ENCODE data around the gene PAX8.
A peak's percentile ranks its signal among the peaks of the same experiment; 100 is the strongest.

The PAX8 gene

DNA sequence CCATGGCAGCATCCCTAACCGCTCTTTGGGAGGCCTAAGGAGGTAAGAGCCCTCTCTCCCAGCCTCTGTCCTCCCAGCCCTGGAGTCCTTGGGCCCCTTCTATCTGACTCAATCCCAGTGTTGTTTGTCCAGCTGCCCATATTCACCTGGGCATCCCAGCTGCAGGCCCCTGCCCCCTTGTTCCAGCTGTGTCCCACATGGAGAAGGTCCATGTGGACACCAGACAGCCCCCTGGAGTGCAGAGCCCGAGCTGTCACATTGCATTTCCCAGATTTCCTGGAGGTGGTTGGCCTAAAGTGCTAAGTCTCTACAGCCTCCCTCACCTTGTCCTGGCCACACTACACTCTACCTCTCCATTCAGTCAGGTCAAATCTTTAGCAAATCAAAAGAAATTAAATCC, 62.4 kb downstream of the PAX8 start:
- intact Hi-C loops (cut with DNase I): no loop called here
- no peak for DNase-seq

DNA sequence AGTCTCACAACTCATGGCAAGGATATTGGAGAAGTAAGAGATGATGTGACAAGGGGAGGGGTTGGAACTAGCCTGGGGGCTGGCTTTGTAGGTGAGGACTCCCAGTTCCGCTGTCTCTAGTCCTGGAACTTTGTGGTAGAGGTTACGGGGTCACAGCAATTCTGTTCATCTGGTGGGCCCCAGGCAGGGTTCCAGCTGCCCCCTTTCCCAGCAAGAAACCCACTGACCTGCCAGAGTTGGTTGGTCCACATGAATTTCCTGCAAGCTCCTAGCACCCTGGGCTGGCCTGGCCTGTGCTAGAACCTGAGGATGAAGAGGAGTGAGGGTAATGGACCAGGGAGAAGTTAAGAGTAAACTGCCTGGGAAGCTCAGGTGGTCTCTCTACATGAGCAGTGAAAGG, 63.7 kb downstream of the PAX8 start:
- intact Hi-C loops (cut with DNase I): no loop called here
- no peak for DNase-seq

DNA sequence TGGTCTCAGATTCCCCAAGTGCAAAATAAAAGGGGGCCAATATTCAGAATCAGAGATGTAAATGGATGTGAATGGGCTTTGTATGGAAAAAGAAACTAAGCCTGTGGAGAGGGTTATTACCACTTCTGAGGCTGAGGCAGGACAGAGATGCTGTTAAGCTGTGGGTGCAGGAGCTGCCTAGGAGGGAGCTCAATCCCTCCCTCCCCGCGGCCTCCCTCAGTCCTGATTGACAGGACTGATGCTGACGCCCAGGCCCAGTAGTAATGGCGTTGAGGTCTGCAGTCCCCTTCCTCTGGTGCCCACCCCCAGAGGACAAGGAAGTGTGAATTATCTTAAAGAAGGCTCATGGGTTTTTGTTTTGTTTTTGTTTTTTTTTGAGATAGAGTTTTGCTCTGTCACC, 64.6 kb downstream of the PAX8 start:
- peak in 1 of 42 donors; percentile 5 for DNase-seq
- intact Hi-C loops (cut with DNase I): no loop called here

DNA sequence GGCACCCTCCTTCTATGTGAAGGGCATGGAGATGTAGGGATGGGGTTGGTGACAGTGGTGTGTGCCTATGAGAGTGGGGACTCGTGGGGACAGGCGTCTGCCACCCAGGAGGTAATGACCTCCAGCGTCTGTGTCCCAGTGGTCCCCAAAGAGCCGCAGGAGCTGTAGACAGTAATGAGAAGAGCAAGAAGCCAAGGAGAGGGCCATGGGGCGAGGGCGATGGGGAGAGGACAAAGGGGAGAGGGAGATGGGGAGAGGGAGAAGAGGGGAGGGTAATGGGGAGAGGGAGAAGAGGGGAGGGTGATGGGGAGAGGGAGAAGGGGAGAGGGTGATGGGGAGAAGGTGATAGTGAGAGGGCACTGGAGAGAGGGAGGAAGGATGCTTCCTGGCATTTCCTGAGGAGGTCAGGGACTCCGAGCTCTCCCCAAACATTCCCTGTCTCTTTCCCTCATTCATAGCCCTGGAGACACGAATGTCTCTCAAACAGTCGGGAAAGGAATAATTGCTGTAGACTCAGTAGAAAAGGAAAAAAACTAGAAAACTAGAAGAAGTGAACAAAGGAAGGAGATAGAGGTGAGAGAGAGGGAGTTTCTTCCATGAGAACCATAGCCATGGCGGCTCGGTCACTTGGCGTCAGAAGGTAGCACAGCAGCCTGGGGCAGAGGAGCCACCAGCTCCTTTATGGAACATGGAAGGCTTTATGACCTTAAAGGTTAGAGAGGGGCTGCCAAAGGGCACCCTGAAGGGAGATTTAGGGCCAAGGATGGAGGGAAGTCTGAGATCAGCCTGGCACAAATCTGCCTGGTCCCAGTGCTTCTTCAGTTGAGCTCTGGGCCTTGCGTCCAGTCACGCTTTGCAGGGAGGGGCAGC, 65.4 kb downstream of the PAX8 start:
- peak in 1 of 42 donors; percentile 5 for DNase-seq
- intact Hi-C loops (cut with DNase I): no loop called here

DNA sequence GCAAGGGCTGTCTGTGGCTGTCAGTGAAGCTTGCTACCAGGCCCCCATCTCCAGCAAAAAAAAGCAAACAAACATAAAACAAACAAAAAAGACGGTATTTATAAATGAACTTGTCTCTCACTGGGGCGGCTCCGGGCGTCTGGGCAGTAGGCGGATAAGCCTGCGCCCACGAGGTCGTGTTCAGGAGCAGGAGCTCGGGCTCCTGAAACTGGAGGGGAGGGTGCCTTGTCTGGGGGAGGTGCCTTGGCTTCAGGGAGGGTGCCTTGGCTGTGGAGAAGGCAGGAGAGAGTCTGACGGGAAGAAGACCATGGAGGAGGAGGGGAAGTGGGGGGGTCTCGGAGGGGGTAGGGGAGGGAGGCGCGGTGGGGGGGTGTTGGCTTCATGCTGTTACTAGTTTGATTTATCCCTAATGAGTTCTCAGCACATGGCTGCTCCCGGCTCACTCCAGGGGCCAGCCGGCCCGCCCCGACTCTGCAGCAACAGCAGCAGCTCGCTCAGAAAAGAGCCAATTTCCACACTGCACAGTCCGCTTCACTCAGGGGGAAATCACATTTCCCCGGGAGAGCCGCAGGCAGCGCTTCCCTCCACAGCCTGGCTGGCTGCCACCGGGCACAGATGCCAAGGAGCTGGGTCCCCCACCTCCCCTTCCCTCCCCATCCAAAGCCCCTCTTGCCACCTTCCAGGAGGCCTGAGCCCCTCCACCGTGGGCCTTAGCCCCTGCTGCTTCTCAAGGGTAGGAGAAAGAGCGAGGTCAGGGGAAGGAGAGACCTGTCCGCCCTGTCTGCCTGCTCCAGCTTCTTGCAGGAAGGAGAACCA, 66.3 kb downstream of the PAX8 start:
- intact Hi-C loops (cut with DNase I): no loop called here
- DNase-seq: peak in 11 of 42 donors; percentile 19 to 51 (median 26)

DNA sequence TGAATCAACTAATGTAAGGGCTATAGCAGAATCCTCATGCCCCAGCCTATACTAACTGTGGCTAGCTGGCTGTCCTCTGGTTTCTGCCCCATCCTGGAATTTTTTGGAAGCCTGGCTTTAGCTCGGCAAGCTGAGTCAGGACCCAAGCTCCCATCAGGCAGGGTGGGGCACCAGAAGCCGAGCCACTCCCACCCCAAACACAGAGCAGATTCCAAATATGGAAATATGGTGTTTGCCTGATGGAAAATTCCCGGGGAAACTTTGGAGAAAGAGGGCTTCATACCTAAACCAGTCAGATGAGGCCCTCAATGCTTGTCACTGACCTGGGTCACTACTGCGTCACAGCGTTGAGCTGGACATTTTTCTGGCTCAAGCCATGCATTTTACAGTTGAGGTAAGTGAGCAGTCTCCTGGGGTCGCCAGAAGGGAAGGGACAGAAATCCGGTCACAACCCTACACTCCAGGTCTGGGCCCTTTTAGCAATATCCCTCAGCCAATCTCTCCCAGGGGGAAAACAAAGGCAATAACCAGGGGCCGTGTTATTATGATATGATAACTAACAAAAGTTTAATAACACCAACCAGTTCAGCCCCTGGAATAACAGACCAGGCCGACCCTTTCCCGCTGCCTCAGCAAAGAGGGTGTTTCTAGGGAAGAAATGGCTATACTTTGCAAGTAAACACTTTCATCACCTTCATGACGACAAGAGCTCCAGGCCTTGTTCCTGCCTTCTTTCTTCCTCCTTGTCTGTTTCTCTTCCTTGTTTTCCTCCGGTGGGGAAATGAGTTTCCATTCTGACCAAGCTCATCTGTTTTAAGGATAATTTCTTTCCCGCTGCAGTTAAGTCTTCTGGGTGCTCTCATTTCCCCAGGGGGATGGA, 67.3 kb downstream of the PAX8 start:
- peak in 2 of 42 donors; percentile 9 to 18 for DNase-seq
- intact Hi-C loops (cut with DNase I): no loop called here

DNA sequence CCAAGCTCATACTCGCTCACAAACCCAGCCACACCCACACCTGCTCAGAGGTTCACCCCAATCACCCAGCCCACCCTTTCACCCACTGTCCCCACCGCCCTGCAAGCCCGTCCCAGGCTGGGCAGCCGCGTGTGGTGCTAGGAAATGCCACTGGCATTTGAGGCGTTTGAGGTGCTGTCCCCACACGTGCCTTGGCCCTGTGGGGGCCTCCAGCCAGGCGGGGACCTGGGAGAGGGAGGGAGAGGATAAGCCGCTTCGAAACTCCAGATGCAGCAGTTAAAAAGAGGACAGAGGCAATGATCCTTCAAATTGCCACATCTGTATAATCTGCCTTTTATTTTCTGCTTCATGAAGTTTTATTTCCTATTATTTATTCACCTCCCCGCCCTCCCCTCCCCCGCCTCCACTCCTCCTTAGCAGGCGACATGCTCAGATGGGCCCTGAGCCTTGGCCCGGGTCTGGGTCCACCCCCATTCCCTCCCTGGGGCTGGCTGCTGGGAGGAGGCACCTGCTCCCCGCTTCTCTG, 69.0 kb downstream of the PAX8 start:
- intact Hi-C loops (cut with DNase I): no loop called here
- DNase-seq: peak in 1 of 42 donors; percentile 4

DNA sequence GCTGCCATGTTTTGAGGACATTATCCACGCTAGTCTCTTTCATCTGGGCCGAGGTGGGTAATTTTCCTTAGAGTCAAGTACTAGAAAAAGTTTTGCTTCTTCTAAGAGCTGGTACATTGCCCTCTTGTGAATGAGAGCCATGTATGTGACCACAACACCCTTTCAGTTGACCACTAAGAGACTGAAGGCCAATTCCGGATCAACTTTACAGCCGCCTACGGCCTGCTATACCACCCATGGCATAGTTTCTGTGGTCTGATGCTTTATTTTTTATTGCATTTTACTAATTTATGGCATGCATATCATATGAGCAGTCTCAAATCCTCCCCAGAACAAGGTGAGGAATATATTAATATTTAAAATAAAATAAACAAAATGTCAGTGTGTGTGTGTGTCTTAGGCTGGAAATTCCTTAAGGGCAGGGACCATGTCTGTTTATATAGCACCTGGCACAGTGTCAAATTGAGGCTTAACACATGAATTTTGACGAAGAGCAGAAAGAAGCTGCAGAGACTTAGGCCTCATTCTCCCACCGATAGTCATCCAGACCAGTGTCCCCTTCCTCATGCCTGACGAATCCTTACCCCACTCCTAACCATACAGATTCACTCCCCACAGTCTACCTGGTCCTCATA, 69.6 kb downstream of the PAX8 start:
- intact Hi-C loops (cut with DNase I): no loop called here
- peak in 1 of 42 donors; percentile 6 for DNase-seq

DNA sequence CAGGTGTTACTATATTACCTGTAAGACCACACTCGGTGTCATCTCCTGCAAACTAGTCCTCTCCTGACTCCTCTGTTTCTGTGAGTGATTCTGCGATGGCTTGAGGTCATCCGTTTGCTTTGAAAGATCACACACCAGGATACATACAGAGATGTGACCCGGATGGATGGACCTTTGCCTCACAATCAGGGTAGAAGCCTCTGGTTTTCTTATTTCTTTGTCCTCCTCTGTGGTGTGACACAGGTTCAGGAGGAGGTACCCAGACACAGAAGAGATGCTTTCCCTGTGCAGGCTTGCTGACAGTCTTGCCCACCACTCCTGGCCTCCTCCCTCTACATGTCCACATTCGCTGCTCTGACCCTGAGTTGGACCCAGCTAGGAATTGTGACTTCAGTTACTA, 70.3 kb downstream of the PAX8 start:
- intact Hi-C loops (cut with DNase I): no loop called here
- DNase-seq: peak in 1 of 42 donors; percentile 5

DNA sequence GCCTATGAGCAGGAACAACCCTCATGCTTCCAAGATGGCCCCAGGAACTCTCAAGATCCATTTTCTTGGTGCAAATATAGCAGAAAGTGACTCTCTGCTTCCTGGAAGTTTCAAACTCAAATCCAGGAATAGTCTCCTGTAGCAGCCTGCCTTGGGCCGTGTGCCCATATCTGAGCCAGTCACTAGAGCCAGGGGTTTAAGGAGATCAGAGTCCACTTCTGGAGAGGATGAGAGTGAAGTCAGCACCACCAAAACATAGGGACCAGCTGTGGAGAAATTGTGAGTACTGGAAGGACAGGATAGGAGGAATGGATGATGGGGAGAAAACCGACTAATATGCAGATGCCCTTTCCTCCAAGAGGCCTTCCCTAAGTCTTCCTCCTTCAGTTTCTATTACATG, 71.7 kb downstream of the PAX8 start:
- intact Hi-C loops (cut with DNase I): no loop called here
- DNase-seq: peak in 1 of 42 donors; percentile 5

DNA sequence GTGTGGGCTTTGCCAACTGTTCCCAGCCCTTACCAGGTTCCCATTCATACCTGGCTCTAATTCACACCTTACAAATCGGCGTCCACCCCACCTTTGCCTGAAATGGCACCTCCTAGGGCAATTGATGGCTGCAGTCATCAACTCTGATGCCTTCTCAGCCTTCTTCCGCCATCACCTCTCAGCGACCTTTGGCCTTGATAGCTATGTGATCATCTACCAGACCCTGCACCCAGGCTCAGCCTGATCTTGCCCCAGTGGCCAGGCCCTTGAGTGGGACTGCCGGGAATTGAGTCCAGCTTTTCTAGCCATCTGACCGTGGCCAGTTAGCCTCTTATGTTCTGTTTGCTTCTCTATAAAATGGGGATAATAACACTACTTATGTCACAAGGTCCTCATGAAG, 72.5 kb downstream of the PAX8 start:
- DNase-seq: peak in 1 of 42 donors; percentile 9
- intact Hi-C loops (cut with DNase I): no loop called here

DNA sequence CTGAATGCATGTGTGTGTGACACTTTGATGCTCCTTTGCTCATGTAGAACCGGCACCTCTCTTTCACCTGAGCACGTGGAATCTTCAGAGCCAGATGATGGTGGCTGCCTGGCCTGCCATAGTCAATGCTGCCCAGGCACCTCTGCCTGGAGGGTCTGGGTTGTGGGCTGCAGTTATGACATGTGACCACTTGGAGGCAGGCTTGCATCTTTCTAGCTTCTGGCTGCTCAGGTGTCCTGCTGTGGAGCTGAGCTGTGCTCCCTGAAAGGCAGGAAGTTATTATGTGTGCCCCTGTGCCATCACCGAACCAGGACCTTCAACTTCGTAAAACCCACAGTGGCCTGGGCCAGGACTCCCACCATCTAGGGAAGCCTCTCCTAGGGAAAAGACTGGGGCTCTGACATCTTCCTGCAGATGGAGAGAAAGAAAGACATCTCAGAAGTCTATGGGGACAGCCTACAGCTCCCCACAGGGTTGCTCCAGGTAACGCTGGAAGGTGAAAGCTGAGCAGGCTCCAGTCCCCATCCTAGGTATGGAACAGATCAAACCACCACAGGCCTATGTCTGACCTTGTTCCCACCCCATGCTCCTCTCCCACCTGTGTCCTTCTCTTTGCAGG, 74.7 kb downstream of the PAX8 start:
- peak; percentile 62 to 90 (median 78) for DNase-seq
- intact Hi-C loops (cut with DNase I): no loop called here

DNA sequence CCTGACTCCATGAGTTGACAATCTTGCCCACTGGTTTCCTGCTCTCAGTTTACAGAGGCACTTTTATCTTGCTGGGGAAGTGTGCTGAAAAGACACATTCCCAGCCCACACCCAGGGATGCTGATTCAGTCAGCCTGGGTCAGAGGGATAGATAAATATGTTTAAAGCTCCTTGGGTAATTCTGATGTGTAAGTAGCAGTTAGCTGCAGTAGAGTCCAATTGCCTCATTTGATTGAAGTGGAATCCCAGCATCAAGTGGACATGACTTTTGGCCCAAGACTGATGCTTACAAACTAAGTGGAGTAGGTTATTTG, 75.5 kb downstream of the PAX8 start:
- intact Hi-C loops (cut with DNase I): no loop called here
- DNase-seq: no peak

DNA sequence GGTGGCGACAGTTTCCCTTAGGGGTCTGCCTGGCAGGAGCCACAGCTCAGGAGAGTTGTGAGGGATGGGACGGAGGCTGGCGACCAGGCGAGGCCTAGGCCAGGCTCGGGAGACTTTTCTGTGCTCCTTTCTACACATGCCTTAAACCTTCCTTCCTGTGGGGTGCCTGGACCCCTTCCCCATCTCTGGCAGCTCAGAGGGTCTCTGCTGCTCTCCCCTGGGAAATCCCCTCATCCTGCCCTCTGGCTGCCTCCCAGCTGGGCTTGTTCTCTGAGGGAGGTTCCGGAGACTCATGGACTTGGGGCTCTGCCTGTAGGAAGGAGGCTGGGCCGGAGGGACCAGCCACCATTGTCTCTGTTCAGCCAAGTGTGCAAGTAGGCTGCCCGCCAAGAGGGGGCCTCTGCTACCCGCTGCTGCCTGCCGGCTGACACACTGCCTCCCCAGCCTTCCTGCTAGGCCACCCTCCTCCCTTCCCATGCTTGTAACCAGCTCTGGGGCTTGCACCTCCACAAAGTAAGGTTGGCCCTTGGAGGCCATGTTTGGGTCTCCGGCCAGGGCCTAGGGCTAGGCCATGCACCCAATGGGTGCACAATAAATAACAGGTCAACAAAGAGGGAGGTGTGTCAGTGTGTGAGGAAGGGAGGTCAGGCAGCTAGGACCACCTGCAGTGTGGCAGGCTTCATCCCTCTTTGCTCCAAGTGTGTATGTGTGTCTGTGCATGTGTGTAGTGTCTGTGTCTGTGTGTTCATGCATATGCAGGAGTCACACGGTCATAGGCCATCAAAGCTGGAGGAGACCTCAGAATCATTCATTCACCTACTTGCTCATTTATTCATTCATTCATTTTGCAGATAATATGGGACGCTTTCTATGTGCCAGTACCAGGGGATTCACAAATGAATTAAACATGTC, 76.2 kb downstream of the PAX8 start:
- DNase-seq: peak in 23 of 42 donors; percentile 12 to 72 (median 42)
- intact Hi-C loops (cut with DNase I): no loop called here

DNA sequence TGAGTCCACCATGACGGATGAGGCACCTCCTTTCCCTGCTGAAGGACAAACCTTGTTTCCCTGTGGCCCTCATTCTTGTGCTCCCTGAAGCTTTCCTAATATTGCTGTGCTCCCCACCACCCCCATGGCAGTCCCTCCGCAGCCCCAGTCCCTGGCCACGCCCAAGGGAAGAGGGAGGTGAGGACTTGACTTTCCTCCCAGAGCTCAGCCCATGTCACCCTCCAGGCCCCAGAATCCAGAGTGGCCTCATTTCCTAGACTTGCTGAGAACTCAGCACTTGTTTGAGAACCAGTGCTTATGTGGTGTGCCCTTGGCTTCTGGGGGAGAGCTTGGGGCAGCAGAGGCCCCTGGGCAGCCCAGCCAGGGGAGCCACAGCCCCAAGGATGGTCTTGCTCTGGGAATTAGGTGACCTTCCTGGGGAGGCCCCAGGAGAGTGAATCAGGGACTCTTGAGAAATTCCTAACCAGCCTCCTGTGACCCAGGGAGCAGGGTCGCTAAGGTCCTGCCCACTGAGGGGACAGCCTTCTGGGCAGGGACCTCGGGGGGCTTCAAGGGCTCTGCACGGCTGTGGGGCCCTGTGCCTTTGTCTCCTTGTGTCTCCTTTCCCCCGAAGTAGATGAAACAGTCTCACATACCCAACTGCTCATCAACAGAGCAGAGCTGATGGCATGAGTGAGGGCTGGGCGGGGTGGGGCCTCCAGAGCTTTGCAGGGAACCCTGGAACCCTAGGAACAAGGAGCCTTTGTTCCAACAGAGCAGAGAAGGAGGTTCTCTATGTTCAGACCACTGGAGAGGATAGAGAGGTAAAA, 77.0 kb downstream of the PAX8 start:
- intact Hi-C loops (cut with DNase I): no loop called here
- no peak for DNase-seq

DNA sequence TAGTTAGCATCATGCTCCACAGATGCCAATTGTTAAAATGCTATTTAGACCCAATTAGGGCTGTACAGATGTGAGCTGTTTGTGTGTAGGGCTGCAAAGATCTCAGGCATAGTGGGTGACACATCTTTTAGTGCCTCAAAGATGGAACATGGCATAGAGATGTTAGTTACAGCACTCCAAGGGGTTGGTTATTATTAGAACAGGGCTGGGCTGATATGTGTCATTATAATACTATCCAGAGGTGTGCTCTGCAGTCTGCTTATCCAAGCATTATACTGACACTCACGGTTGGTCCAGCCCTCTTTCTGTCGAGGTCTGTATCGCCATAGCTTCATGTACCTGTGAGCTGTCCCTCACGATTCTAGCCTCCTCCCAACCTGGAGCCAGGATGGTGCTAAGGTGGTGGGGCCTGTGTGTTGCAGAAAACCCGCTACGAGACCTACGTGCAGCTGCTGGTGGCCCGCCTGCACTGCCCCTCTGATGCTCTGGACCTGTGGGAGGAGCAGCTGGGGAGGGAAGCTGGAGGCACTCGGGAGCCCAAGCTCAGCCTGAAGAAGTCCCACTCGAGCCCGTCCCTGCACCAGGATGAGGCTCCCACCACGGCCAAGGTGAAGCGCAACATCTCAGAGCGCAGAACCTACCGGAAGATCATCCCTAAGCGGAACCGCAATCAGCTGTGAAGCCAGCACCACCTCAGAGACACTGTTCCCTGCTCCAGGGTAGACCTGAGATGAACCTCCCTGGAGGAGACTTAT, 77.8 kb downstream of the PAX8 start:
- no peak for DNase-seq
- intact Hi-C loops (cut with DNase I): no loop called here
